D341Med (cell line): ENCODE results near the gene BTBD1.

Experiments used
- DNase-seq: peaks from one replicate; pipeline ENCODE4 v3.0.0; 2012; ENCODE audit warnings: low spot score

Gene BTBD1

DNA sequence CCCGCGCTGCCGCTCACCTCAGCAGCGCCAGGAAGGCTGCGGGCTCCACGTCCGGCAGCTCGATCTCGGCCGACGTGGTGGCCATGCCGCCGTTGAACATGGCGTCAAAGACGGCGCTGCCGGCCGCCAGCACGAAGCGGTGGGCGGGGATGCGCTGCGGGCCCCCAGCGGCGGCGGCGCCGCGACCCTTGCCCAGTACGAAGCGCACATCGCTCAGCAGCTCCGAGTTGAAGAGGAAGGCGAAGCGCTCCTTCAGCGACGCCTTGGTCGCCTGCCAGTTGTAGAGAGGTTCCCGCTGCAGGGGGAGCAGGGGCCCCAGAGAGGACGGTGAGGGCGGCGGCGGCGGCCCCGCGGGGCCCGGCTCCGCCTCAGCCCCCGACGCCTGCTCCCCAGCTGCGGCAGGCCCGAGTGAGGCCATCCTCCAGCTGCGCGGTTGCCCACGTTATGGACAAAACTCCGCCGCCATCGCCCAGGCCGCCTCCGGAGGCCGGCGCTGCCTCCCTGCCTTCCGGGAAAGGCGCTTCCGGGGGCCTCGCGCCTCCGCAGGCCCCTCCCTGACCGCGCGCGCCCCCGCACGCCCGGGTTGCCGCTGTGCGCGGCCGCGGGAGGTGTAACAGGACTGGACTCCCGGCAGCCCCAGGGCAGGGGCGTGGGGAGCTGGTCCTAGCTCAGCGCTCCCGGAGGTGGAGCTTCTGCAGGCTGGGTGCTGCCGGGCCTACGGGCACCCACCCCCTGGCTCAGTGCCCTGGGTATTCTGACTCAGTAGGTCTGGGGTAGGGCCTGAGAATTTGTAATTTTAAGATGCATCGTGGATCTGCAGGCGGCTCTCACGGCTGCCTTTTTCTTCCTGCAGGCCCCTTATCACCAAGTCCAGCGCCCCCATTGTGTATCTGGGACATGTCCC is at the start of gene BTBD1:
BTBD1 (minus strand) TSS at position 519 of the 904 bp plus-strand sequence; CDS start at position 418, 101 bp downstream.
- DNase-seq = peak; percentile 97

DNA sequence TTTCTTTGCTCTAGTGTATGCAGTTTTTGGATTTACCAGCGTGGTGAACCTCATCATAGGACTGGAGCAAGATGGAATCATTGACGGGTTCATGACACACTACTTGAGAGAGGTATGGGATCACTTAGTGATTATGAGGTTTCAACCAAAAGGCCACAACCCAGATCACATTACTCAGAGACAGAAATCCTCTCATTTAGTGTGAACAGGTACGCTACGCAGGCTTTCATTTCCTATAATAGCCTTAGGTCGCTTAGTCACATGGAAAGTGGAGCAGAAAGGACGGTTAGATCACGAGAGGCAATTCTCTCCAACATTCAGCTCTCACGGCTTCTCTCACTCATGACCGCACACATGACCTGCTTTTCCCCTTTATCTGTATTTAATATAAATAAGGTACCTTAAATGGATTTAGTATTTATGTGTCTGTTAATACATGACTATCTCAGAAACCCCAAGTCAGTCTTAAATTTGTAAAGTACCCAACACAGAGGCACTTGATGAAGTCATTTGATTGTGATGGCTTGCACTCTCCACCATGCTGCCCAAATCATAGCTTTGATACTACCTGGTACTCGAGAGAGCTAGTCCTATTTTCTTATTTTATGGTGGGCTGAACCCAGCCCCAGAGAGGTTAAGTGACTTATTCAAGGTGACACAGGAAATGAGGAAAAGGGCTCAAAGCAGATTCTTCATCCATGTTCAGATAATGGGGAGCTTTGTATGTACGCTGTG is 48.9 kb upstream of the BTBD1 start:
- no peak for DNase-seq

DNA sequence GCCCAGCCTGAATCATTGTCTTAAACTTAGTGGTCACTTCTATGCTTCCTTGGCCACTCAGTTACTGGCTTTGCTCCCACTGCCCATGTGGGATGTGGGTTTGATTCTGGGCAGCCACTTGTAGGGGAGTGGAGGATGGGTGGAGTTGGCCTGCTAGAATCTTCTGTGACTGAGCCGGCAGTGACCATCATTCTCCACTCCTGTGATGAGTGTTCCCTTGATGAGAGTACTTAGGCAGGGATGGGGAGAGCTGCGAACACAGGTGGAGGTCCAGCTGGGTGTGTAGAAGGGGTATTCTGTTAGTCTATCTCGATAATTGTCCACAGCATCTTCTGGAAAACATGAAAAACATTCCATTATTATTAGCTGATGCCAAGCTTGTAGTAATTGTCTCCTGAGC is 48.4 kb upstream of the BTBD1 start:
- no peak for DNase-seq

DNA sequence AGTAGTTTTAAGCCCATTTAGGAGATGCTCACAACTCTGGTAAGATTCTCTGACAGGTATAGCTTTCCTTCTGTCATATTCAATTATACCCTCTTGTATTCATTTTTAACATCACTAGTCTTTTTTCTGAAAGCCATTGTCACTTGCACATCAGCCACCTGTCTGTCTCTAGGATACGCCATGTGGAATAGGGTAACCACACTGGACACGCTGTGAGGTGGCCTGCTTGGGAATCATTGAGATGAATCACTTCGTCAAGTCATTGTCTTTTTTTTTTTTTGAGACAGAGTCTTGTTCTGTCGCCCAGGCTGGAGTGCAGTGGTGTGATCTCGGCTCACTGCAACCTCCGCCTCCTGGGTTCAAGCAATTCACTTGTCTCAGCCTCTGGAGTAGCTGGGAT is 47.8 kb upstream of the BTBD1 start:
- DNase-seq = no peak

DNA sequence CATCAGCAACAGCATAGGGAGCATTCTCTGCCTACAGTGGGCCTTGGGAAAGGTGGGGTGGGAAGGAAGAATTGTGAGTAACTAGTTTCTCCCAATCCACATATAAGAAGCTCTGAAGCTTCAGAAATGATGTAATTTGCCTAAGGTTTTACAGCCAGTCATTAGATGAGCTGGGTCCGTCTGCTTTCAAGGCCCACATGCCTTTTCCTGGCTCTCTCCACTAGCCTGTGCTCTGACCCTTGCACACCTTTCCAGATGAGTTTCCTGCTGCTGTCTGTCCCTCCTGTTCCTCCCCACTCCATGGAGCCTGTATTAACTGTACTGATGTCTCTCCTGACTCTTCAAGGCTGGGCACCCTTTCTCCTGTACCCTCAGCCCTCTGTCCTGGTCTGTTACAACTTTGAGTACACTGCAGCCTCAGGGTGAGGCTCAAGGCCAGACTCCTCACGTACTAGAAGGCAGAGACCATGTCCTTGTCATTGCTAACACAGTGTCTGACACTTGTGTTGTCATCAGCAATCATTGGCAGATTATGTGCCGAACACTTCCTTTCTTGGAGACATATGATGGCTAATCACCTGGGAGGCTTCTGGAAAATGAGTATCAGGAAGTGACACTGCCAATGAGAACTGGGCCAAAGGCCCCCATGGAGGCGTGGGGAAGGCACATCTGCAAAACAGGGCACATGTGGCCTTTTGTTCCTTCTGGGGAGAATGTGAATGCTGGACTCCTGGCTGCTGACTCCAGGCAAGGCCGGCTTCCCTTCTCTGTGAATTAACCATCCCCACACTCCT is 47.0 kb upstream of the BTBD1 start:
- DNase-seq = no peak

DNA sequence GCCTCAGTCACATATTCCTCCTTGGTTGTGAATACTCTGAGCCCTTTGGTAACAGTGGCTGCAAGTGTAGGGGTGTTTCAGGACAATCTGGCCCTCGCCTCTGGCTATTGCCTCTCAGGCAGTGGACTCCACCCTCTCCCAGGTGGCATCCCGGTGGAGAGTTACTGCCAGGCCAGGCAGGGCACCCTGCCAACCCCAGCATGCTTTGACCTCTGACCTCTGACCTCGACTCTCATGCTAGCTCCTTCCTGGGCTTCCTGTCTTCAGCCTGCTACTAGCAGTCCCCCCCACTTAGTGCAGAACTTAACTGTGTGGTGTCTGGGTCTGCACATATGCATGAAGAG is 45.9 kb upstream of the BTBD1 start:
- DNase-seq = no peak

DNA sequence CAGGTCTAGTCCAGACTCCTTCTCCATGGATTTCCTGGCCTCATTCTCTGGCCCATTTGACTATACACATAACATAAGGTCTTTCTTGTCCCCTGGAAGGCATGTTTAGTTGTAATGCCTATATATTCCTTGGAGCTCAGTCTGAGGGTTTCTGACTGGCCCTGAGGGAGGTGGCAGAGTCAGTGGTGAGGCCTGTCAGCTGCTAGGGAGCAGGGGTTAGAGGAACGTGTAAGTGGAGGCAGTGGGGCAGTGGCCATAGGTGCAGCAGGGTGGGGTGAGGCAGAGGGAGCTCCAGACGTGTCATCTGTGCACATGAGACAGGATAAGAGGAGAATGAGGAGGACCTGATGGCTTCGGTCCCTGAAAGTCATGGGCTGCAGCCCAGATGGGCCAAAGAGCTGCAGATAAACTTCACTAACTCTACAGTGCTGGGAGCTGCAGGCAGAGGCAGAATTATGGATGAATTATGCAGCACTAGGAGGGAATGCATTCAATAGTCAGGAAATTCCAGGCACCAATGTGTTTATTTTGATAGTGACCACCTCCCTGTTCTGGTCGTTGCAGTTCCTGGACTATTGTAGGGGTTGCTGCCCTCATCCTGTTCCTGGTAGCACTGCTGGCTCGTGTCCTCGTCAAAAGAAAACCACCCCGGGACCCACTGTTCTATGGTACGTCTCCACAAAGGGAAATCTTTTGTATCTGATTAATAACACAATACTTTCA is 45.3 kb upstream of the BTBD1 start:
- no peak for DNase-seq

DNA sequence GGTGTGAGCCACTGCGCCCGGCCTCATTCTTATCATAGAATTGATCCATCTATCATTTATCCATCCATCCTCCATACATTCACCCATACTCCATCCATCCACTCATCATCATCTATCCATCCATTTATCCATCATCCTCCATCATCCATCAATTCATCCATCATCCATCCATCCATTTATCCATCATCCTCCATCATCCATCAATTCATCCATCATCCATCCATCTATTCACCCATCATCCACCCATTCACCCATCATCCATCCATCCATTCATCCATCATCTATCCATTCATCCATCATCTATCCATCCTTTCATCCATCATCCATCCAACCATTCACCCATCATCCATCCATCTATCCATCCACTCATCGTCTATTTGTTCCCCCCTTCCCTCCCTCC is 44.1 kb upstream of the BTBD1 start:
- no peak for DNase-seq

DNA sequence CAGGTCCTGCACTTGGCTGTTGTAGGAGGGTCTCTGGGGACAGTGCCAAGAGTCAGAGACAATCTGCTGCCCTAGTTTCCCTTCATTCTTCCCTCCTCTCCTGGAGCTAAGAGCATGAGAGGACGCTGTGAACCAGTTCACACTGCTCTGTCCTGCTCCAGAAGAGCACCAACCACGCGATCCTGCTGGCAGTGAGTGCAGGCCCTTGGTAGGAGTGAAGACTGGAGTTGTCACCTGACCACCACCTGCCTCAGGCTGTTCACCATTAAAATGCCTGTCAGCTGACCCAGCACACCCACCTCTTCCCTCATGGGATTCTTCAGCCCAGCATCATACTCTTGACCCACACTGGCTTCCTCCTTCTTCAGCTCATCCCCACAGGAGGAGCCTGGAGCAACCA is 43.3 kb upstream of the BTBD1 start:
- DNase-seq = no peak

DNA sequence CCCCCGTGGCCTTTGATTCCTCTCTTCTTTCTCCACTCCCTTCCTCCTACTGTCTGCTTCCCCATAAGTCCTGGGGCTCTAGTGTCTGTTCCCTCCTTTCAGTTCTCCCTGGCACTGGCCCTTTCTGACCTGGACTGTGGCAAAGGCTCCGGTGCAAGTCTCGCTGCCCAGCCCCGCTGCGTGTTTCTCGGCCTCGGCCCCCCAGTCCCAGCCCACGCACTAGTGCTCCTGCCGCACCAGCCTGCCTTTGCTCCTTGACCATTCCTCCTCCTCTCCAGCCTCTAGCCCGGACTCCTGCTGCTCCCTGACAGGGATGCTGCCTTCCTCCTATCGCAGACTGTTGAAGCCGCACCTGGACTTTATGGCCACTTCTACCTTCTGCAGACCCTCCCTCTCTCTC is 42.5 kb upstream of the BTBD1 start:
- no peak for DNase-seq

DNA sequence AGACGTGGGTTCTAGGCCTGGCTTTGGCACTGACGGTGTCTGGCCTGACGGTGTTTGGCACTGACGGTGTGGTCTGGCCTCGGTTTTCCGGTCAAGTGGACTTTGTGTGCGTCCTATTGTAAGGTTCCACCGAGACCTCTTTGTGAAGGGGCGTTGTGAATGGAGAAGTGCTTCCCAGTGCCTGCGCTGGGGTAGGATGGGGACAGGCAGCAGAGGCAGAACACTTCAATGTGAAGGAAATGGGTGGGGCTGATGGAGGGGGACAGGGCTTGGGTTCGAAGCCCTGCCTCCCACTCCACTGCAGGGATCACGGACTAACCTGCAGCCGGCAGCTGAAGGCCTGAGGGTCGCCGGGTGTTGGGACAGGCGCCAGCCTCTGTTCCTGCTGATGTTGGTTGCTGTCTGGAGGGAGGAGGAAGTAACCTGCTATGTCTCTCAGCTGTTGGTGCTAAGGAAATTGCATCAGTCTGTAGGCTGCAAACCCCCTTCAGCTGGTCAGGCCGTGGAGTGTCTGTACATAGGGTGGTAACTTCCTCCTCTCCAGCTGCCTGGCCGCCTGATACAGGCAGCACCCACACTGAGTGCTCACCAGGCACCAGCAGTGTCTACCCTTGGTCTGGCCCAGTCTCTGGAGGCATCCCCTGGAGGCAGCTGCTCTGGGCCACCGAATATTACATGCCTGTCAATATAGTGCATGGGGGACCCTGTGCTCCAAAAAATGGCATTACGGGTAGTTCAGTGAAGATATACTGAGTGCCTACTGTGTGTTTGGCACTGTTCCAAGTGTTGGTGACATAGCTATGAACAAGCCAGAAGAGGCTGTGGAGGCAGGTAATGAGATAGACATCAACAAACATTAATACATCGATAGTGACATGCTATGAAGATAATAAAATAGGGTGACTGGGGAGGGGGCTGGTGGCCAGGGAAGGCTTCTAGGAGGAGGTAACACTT is 41.5 kb upstream of the BTBD1 start:
- no peak for DNase-seq

DNA sequence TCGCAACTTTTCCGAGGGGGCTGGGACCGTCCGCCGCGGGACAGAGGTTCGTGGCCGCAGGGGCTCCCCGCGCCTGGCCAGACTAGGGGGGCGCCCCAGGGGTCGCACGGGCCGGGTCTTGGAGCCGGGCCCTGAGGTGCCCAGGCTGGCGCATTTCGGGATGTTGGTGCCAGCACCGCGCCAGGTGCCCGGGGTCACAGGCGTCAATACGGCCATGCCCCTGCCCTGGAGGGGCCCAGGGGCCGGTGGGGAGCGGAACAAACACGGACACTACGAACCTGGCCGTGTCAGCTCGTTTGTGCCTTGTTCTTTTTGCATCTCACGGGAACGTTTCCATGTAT is 40.8 kb upstream of the BTBD1 start:
- DNase-seq = no peak

DNA sequence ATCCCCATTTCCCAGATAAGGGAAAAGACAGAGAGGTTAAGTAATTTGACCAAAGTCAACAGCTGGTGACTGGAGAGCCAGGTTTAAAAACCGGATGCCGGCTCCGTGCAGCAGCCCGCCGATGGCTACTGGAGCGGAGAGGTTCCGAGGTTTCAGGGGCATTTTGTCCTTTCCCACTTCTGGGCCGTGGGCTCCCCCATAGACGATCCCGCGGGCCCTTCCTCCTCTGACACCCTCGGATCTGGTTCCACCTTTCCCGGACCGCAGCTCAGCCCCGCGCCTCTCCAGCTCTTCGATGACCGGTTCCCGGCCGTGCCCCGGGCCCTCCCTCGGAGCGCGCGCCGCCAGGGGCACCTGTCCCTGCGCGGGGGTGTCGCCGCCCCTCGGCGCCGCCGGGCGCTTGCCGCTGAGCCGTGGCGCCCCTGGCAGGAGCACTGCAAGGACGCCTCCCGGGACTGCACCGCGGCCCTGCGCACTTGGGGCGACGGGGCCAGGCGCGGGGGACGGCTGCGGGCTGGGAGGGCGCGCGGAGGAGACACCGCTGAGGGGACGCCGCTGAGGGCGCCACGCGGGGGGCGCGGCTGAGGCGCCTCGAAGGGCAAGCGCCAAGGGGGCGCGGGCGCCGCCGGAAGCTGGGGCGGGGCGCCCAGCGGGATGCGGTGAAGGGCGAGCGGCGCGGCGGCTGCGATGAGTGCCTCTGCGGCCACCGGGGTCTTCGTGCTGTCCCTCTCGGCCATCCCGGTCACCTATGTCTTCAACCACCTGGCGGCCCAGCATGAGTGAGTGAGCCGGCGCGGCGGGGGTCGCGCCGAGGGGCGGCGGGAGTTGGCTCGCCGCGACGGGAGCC is 40.2 kb upstream of the BTBD1 start, which contains the start of gene TM6SF1:
TM6SF1 (plus strand) TSS at position 652 of the 847 bp plus-strand sequence; CDS start at position 688, 36 bp downstream.
- DNase-seq = peak; percentile 79

DNA sequence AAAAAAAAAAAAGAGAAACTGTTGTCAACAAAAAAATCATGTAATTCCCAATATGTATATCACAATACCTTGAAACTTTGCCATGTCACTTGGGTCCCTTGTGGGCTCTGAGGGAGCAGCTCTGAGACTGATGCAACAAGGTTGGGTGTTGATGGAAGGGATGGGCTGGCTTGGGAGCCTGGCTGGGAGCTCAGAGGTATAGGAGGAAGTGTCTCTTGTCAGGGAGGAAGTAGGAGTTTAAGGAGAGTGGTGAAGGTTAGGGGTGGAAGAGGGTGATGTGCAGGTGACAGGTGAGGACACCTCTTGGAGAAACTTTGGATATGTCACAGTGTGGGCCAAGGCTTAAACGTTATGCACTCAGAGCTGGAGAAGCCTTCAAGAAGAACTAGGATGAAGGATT is 38.4 kb upstream of the BTBD1 start:
- DNase-seq = no peak

DNA sequence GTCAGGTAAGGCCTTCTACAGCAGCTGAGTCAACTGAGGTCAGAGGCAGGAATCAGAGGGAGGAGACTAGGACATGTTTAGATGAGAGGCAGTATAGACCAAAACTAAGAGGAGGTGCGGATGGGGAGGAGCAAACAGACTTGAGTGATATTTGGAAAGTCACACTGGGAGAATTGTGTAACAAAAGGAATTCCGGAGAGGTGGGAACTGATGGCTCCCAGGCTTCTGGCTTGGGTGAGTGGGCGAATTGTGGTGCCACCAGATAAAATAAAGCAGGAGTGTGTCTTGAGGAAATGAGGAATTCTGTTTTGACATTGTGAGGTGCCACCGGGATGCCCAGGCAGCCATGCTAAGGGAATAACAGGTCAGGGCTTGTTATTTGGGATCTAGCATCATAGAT is 37.1 kb upstream of the BTBD1 start:
- DNase-seq = no peak

DNA sequence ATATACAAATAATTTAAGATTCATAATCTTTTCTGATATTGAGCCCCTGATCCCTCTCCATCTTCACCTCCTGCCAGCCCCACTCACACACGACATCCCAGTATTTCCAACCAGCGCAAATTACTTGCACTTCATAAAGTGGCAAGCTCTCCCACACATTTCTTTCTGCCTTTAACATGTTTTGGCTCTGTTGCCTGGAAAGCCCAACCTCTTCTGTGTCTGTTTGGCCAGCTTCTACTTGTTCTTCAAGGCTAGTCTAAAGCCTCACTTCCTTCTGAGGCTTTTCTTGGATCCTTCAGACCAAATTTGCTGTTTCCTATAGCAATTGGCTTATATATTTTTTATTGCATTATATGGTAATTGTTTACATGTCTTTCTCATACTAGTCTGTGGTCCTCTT is 35.3 kb upstream of the BTBD1 start:
- DNase-seq = no peak

DNA sequence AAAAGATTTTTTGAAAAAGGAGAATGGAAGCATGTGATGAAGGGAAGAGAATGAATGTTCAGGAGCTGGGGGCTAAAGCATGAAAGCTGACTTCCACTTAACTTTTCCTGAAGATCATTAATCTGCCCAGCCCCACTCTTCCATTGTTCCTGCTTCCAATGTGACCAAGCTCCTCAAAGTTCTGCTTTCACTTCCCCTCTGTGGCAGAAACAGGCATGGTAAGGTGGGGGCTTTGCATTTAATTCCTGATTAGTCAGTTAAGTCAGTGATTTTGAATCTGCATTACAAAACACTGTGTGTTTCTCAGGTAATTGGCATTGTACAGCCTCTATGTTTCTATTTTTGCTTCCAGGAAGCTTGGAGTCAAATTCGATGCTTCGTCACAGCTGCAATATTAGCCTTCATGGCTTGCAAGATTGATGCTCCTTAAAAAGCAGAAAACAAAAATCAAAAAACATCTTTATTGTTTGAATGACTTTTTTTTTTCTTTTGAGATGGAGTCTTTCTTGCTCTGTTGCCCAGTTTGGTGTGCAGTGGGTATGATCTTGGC is 33.1 kb upstream of the BTBD1 start:
- no peak for DNase-seq

DNA sequence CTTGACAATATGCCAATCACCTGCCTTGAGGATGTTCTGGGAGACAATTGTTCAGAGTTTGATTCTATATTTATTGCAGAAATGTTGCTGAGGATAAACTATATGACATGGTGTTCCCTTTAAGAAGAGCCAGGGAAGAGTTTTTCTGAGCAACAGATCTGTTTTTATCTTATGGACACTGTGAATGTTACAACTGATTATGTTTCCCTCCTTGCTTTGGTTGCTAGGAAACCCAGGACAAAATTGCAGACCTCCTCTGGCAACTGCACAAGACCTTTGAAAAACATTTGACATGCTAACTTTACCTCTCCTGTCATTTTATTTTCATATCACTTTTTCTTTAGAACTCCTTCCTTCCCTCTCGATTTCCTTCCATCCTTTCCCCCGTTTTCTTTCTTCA is 32.2 kb upstream of the BTBD1 start:
- no peak for DNase-seq

DNA sequence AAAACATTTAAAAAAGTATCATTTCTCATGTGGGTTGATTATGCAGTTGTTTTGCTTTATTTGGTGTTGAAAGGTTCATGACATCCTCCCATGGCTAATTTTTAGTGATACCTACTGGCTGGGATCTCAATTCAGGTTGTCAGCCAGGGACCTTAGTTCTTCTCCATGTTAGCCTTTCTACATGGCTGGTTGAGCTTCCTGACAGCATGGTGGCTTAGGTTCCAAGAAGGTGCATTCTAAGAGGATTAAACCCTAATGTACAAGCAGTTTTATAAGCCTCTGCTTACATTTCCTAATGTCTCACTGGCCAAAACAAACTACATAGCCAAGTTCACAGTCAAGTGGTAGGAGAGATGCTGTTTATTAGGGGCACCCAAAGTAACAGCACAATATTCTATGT is 31.0 kb upstream of the BTBD1 start:
- no peak for DNase-seq

DNA sequence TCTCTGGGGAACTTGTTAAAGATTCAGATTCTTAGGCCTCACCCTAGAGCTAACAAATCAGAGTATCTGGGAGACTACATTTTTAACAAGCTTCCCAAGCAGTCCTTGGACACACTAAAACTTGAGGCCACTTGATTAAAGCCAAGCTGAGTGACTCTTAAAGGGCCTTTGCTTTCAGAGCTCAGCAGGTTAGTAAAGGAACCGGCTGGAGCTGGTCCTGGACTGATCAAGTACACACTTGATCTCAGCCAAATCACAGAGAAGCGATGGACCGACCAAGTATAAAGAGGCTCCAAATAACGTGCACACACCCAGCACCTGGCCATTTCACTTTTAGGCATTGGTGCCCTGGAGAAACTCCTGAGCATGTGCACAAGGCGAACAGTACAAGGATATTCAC is 27.5 kb upstream of the BTBD1 start:
- no peak for DNase-seq
